NCI-H82 (cell line): ENCODE results near the gene ENTPD8.
A peak's percentile ranks its signal among the peaks of the same experiment; 100 is the strongest.

ENCODE experiments used
- DNase-seq: peaks from one replicate; lab custom pipeline; 2025; lab: John Stamatoyannopoulos, UW

Gene ENTPD8

DNA sequence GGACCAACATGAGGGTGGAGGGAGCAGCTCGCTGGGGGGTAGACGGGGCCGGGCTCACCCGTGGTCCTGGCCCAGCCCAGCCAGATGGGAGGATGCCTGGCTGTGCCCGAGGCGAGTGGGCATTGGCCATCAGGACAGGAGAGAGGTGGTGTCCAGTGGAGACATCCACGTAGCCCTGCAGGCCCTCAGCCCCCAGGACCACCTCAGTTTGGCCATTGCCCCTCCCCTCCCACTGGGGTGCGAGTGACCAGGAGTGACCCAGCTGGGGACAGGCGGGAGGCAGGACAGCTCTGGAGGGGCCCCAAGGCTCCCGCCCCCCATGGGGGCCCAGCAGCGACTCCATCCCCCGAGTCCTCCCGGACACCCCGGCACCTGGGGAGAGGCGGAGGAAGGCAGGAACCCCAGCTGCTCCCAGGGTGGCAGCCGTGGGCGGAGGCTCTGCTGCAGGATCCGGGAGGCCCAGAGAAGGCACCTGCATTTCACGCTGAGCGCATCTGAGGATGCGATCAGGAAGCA, 9.7 kb downstream of the ENTPD8 start:
- DNase-seq = no peak

- no peak for DNase-seq
Measured at GRCh38 chr9:137430723-137431415, 10.3 kb downstream of the ENTPD8 start.

DNA sequence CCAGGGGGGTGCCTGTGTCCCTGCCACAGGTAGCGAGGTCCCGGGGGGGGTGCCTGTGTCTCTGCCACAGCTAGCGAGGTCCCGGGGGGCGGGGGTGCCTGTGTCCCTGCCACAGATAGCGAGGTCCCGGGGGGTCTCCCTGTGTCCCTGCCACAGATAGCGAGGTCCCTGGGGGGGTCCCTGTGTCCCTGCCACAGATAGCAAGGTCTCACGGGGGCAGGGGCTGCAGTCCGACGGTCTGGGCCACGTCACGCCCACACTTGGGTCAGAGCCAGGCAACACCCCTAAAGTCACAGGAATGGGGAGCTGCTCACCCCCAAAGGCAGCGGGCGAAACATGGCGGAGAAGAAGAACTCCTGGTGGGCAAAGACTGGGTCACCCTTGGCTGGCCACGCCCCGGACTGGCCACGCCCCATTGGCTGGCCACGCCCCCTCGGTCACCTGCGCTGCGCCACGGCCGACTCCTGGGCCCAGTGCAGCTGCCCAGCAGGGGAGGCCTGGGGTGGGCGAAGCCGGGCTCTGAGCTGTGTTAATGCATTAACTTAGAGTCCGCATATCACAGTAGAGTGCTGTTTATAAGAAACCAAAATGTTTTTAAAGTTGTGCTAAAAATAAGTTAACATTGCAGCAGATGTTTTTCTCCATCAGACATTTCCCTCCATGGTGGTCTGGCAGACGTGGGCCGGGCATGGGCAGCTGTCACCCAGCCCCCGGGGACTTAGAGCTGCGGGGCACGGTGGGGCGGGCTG, 11.0 kb downstream of the ENTPD8 start:
- DNase-seq = peak; percentile 53

DNA sequence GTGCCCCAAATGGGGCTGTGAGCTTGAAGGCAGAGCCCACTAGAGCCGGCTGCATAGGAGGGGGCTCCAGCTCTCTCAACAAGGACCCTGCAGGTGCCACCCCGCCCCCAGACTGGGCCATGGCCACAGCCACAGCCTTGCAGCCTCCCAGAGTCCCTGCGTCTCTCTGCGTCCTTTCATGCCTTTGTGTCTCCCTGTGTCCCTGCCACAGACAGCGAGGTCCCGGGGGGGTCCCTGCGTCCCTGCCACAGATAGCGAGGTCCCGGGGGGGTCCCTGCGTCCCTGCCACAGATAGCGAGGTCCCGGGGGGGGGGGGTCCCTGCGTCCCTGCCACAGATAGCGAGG, 11.6 kb downstream of the ENTPD8 start:
- no peak for DNase-seq

- DNase-seq = no peak
Measured at GRCh38 chr9:137428841-137429545, 12.2 kb downstream of the ENTPD8 start.

DNA sequence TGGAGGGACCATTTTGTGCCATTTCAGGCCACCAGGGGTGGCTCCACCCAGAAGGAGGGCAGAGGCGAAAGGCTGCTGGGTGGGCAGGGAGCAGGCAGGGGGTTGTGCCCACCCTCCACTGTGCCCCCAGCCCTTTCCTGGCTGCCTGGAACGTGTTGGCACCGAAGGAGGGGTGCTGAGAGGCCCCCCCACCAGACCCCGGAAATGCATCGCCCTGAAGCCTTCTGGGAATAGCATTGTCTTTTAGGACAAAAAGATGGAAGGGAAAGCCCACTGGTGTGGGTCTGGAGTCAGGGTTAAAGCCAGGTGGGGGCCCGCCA, 12.9 kb downstream of the ENTPD8 start:
- DNase-seq = no peak

DNA sequence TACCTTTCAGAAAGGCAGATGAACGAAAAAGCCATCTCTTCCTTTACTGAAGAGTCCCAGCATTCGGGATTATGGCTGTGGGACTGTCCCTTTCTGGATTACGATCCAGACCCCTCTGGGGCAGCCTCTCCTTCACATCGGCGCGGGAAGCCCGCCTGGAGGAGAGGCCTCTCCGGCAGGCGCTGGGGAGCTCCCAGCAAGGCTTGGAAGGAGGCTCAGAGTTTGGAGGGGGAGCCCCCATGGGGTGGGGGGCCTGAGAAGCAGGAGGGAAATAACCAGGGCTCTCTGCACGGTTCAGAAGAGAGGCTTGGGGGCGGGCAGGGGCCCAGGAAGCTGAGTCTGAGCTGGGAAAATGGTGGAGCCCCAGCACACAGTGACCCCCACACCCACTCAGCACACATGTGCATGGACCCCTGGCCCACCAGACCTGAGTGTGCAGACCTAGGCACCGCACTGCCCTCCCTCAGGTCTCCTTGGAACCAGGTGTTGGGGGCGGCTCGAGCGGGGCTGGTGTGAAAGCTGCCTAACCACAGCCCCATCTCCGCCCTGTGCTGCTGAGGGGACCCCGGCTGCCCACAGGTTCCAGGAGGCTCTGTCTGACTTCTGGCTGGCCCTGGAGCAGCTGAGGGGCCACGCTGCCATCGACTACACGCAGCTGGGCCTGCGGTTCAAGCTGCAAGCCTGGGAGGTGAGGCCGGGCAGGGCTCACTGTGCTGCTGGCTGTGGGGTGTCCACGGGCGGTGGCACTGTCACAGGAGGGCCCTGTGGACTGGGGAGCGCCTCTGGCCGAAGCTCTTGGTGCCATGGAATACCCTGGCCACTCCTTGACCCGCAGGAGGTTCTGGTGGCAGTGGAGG, 13.5 kb downstream of the ENTPD8 start:
- DNase-seq = no peak

DNA sequence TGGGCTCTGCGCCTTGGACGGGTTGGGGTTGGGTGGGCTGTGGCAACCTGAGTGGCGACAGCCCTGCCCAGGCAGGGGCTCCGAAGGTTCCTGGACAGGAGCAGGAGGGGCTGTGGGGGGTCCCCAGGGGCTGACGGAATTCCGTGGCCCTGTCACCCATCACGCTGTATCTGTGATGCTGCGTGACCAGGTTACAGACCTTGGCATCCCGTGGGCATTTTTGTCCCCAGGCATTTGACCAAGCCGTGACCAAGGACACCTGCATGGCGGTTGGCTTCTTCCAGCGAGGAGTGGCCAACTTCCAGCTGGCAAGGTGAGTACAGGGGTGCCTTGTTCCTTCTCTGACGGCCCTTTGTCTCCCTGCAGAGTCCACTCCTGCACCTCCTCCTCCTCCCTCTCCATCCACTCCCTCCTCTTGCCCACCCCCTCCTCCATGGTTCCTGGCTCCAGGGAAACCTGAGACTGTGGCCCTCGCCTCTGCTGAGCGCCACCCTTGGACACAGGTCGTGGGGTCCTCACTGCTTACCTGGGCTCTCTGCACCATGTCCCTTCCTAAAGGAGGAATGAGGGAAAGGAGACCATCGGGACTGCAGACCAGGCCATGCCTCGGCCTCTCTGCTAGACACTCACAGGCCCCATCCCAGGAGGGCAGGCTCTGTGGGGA, 15.0 kb downstream of the ENTPD8 start:
- DNase-seq = no peak

GRCh38 chr9:137423514-137424291, 17.5 kb downstream of the ENTPD8 start:
- DNase-seq = no peak

DNA sequence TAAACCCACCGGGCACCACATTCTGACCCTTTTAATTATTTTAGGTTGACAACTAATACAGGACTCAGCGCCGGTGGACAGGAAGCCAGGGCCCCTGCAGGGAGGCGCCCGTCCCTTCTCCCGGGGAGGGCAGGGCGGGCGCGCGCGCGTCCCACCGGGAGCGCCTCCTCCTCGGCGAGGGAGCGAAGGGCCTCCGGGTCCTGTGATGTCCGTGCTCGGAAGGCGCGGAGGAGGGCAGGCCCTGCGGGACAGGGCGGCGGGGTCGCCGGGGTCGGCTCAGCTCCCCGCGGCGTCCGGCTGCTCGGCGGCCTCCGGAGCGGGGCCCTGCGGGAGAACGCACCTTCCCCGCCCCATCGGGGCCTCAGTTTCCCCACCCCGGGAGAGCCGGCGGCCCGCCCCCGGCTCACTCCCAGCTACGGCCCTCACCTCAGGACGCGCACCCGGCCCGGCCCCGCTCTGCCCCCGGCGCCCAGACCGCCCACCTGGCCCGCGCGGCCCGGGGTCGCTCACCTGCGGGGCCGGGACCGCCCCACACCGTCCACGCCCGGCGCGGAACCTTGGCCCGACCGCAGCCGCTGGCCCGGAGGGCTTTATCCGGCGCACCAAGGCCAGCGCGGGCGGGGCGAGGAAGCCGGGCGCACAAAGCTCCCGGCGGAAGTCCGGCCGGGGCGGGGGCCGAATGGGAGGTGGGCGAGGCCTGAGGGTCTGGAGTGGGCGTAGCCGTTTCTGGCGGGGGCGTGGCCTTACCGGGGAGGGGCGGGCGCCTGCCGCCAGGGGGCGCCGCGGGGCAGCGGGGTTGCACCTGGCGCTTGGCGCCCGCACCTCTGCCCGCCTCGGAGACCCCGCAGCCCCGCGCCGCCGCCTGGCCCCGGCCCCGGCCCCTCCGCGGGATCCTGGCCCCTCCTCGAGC, 18.3 kb downstream of the ENTPD8 start, which contains the start of the genes EXD3 and NOXA1:
Gene EXD3 (minus strand): TSS at position 559 of the 910 bp plus-strand sequence. CDS start 27,805 bp downstream, outside the sequence.
Gene NOXA1 (plus strand): TSS at position 790 of the 910 bp plus-strand sequence. CDS start 137 bp downstream, outside the sequence.
- DNase-seq = peak; percentile 95

DNA sequence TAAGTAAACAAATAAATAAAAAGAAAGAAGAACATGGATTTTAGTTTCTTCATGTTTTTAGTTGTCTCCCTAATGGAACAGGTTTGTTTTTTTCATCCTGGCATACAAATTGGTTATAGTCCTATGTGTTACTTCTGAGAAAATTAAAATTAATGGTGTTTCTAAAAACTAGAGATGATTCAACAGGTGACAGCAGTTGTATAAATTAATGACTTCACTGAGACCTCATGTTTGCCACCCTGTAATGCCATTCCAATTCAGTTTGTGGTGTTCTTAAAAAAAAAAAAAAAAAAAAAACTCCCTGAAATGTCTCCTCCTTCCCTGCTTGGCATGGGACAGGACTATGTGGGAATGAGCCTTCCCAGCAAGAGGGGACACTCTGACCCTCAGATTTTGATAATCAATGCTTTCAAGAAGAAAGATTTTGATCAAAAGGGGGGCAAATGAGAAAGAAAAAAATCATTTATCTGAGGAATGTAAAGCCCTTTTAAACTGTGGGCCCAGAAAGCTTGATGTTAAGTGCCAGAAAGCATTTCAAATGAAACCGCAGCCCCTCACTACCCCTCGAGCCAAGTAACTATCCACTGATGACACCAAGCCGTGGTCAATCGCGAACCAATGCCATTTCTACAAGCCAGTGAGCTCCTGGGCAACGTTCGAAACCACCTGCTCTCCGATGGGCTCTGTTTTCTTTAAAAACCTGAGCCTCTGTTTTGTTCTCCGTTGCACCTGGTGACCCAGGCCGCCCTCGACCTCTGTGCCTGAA, 19.1 kb downstream of the ENTPD8 start:
- DNase-seq = no peak

- no peak for DNase-seq
Measured at GRCh38 chr9:137417161-137418021, 23.8 kb downstream of the ENTPD8 start.

DNA sequence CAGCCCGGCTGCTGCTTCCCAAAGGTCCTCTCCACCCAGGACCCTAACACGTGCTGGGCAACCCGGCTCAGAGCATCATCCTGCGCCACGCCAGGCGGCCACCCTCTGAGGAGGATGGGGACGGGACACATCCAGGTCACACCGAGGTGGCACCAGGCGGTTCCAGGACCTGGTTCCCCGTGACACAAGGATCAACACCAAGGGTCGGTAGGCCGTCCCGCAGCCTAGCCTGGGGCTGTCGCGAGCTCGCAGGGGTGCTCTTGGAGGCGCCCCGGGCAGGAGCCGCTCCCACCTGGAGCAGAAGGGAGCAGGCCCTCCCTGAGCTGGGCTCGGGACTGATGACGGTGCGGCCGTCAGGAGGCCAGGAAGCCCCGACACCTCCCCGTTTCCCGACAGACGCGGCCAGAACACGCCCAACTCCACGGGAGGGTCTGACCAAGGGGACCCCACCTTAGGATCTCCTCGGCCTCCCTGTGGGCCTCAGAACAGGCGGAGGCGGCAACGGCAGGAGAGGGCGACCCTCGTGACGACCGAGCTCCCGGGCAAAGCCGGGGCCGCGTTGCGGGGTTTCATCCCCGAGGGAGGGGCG, 24.5 kb downstream of the ENTPD8 start:
- no peak for DNase-seq

- no peak for DNase-seq
Measured at GRCh38 chr9:137416006-137416562, 25.1 kb downstream of the ENTPD8 start.

DNA sequence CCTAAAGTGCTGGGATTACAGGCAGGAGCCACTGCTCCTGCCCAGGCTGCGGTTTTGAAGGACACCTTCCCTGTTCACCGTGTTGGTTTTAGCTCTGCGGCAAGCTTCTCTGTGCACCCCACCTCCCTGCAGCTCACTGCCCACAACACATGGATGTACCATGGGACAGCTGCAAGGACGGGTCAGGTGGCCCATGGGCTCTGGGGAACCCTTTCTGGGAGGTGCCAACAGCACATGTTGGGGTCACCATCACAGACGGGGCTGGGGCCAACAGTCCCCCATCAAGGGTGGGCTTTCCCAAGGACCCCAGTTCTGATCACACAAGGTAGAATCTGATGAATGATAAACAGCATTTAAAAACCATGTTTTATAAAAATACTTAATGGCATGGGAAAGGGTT, 25.7 kb downstream of the ENTPD8 start:
- DNase-seq = no peak

GRCh38 chr9:137412431-137412830, 28.7 kb downstream of the ENTPD8 start:
- no peak for DNase-seq
